HG02943 (cell line): ENCODE data around the gene CES5A.
"Not testable (repeated sequence)": the region's sequence is repeated elsewhere in the genome, so short reads cannot be mapped to it uniquely, and the experiment has no call there.

Source experiments
- ATAC-seq: cut with Tn5 transposase; IDR thresholded peaks from one replicate; pipeline ENCODE4 v1.9.1; 2021; ENCODE audit warnings: mild to moderate bottlenecking, low read depth, moderate library complexity; ENCODE audit not compliant: unreplicated experiment

Gene CES5A, protein sequence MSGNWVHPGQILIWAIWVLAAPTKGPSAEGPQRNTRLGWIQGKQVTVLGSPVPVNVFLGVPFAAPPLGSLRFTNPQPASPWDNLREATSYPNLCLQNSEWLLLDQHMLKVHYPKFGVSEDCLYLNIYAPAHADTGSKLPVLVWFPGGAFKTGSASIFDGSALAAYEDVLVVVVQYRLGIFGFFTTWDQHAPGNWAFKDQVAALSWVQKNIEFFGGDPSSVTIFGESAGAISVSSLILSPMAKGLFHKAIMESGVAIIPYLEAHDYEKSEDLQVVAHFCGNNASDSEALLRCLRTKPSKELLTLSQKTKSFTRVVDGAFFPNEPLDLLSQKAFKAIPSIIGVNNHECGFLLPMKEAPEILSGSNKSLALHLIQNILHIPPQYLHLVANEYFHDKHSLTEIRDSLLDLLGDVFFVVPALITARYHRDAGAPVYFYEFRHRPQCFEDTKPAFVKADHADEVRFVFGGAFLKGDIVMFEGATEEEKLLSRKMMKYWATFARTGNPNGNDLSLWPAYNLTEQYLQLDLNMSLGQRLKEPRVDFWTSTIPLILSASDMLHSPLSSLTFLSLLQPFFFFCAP

DNA sequence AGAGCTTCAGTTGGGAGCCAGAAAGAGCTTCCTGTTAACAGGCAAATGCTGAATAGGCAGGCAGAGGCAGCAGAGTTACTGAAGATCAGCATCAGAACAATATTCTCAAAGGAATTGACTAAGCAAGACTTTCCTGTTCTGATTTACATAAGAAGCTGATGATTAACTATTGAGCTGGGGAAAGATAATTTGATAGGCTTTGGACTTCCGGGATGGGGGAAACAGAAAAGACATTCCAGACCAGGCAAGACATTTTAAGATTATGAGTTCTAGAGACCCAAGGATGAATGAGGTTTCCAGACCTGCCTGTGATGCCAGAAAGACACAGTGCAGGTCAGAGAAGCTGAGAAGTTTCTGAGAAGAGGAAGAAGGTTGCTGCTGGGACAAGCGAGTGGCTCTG, at the start of gene CES5A:
CES5A (minus strand) TSS at position 101 of the 400 bp plus-strand sequence. CDS start 152 bp downstream, outside the sequence.
- no peak for ATAC-seq

DNA sequence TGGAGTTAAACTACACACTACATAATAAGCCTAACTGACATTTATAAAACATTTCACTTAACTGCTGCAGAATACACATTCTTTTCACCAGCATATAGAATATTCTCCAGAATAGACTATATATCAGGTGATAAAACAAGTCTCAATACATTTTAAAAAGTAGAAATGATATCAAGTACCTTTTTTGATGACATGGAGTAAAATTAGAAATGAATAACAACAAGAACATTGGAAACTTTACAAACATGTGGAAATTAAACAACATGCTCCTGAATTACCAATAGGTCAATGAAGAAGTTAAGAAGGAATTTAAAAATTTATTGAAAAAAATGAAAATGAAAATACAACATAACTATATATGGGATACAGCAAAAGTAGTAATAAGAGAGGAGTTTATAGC, 47.5 kb upstream of the CES5A start:
- no peak for ATAC-seq

DNA sequence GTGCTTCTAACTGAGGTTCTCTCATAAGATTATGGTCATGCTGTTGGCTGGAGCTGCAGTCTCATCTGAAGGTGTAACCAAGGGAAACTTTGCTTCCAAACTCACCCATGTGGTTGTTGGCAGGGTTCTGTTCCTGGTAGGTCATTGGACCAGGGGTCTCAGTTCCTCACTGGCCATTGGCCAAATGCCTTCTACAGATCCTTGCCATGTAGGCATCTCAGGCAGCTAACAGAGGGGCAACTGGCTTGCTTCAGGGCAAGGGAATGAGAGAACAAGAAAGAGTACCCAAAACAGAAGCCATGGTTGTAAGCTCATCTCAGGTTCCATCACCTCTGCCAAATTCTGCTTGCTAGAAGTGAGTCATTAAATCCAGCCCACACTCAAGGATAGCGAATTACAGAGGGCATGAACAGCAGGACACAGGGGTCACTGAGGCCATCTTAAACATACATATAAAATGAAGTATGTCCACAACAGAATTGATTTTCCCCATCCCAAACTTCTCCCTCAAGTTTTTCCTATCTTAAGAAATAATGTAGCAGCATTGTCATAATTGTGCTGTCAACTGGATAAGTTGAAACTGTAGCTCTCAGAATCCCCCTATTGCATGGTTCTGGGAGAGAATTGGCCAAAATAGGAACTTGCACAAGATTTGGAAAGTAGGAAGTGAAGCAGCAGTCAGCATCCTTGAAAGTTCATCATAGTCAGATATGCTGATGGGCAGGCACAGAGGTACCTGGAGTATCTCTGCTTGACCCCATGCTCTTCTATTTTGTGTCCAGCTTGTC, 42.4 kb upstream of the CES5A start:
- no peak for ATAC-seq

DNA sequence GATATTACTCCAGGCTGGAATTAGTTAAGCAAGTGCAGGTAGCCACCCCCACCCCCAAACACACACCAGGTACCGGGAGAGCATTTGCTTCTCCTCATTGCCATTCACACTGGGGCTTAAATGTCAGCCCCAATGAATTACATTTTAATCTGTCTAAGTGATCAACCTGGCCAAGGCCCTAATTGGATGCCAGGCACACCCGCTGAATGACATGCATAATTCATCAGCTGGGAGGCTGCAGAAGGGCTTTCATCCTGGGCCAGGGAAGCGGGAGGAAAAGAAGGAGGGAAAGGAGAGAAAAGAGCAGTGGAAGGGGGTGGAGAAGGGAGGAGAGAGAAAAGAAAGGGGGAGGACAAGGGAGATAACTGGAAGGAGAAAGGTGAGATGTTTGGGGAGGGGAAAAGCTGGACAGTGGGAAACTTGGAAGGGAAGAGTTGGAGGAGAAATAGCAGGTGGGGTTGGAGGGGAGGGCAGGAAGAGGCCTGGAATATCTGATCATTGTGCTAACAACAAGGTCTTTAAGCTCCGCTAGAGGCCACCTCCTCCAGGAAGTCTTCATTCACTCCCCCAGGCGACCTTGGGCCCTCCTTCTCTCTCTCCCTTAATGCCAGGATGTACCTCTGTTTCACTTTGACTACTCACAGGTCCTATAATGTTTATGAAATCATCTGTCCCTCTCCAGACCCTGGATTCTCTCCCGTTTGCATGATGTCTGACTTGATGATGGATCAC, 40.1 kb upstream of the CES5A start:
- ATAC-seq: no peak

DNA sequence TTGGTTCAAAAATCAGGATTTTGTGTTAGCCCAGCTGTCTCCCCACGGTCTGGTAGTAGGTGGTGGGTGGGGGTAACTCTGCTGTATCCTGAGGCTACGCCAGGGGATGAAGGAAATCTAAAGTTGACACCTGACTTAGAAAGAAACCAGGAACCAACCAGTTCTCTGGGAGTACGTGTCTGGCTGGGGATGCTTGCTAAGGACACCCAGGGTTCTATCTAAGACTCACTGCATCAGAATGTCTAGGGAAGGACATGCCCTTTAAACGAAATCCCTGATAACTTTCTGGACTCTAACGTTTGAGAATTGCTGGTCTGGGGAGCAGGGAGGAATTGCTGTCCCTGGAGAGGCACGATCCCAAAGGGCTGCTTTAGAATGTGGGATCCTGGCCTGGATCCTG, 39.2 kb upstream of the CES5A start:
- no peak for ATAC-seq

DNA sequence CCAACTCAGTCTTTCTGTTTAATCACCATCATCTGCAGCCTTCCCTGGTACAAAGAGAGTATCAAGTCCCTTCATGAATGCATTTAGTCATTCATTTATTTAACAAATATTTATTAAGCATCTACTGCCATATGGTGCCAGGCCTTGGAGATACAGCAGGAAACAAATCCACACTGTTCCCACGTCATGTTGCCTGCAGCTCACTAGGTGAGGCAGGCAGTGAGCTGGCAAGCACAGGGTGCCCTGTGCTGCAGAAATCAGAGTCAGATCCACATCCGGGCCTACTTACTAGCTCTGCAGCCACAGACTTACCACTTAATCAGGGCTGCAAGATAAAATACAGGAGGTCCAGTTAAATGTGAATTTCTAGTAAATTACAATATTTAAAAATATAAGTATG, 38.5 kb upstream of the CES5A start:
- no peak for ATAC-seq

DNA sequence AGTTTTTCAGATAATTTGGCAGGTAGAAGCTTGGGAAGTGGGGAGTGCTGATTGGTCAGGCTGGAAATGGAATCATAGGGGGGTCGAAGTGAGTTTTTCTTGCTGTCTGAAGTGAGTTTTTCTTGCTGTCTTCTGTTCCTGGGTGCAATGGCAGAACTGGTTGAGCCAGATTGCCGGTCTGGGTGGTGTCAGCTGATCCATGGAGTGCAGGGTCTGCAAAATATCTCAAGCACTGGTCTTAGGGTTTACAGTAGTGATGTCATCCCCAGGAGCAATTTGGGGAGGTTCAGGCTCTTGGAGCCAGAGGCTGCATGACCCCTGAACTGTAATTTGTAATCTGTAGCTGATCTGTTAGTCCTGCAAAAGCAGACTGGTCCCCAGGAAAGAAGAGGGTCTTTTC, 37.9 kb upstream of the CES5A start:
- not testable (repeated sequence) for ATAC-seq

DNA sequence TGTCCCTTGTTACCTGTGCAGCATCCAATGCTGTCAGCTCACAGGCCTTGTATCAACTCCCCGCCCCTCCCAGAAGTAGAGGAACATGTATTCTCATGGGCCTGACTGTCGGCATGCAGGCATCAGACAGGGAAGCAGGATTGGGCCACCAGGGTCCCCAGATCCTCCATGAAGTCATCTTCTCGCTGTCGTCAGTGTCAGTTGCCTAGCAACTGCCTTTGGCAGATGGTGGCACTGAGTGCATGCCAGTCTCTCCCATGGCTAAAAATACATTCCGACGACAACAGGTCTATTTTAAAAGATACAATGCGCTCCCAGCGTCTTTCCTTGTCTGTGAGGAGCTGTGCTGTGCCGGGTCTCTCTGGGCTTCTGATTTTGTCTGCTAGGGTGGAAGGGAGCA, 36.8 kb upstream of the CES5A start:
- no peak for ATAC-seq

DNA sequence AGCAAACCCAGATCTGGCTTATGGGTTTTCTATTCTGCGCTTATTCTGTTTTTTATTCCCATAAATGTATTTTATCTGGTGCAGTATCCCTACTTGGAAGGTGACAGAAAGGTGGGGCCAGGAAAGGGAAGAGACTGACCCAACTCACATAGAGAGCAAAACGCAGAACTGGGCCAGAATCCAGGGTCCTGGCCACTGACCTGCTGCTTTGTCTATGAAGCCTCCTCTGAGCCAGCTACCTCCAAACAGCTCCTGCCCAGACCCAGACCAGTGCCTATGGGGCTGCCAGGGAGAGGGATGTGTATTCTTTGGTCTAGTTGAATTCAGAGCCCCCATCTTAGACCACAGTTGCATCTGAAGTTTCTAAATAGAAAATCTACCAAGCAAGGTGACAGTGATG, 36.4 kb upstream of the CES5A start:
- ATAC-seq: no peak

DNA sequence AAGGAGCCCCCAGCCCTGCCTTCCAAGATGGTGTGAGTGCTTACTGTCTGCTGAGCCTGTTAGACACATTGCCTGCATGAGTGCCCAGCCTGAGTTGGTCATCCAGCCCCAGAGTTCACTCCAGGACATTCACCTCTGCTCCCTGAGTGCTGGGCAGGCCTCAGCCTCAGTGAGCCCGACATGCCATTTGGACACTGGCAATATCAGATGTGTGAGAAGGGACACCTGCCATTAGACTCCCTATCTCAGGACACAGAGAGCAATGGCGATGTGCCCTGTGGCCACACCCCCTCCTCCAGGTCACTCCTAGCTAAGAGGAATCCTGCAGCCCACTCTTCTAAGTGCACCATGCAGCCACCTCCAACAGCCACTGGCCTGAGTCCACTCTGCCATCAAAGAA, 34.7 kb upstream of the CES5A start:
- ATAC-seq: no peak

DNA sequence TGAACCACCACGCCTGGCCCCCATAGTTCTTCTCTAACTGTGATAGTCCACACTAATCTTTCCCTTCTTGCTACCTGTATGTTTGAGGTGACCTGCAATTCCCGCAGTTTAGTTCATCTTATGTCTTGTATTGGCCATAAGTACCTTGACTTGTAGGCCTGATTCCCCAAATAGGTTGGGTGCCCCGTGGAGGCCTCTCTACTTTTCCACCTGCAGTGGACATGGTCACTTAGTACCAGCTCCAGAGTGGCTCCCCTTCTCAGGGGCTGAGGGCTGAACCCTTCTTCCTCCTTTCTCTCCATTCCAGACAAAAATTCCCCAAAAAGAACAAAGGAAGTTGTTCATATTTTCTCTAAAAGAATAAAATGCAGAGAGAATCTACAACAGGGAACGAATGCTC, 33.5 kb upstream of the CES5A start:
- ATAC-seq: no peak

DNA sequence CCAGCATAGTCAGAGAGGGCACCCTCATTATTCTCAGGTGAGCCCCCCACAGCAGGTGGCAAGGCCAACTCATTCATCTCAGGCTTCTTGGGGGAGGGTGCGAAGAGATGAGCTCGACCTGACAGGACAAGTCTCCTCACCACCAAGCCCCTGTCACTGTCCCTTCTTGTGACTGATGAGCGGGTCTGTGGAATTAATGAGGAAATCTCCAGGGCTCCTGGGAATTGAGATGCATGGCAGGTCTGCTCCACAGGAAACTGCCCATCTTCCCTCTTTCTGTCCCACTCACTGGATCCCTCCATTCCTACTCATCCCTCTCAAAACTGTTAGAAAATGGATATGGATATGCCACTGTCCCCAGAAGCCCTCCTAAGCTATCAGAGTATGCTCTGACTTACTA, 32.5 kb upstream of the CES5A start:
- ATAC-seq: no peak

DNA sequence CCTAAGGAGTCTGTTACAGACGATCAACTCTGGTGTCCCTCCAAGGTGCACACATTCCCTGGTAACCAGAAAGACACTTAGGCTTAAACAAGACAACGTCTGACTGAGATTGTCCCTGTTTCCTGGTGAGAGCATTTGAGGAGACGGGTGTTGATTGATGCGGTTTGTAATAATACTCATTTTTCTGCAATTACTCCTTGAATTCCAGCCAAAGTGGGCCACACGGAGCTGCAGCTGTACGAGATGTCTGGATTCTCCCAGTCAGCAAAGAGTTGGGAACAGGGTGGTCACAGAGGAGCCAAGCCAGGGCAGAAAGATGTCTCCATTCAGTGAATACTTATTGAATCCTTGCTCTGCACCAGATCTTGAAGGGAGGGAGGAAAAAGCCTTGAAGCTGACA, 30.9 kb upstream of the CES5A start:
- no peak for ATAC-seq

DNA sequence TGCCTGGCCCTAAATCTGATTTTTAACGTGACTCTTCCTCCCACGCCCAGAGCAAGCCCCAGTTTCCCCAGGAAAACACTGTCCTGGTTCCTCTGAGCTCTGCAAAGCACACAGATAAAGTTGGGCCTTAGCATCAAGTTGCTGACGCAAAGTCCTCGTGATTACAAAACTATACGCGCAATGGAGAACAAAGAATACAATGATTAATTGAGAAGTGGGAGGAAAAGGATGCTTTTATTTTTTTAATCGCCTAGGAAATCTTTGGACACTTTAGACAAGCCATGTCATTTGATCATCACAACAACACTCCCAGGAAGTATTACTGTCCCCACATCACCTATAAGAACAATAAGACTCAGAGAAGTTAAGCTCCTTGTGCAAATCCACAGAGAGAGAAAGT, 30.5 kb upstream of the CES5A start:
- ATAC-seq: no peak

DNA sequence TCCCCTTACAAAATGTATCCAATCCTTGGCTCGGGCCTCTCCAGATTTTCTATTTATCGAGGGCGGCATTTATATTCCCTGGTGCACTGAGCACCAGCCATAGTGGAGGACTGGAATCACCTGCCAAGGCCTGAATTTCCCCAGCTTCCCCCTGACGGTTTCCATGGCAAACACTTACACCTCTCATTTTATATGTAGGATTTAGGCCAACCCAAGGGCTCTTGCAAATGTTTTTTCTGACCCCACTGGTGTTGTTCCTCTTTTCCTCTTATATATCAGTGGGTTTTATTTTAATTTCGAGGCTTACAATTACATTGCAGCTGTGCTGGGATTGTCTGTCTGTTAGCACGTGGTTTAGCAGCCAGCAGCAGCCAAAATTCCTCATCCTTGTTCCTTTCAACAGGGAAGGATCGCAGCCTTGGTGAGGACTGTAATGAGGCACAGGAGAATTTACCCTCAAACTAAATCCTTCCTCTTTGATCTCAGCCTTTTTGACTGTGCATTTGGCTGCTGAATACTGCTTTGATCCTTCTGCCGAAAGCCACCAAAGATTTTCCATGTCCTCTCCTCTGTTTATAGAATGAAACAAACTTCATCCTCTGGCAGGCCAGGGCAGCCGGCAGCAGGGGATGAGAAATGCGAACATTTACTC, 26.5 kb upstream of the CES5A start:
- no peak for ATAC-seq

DNA sequence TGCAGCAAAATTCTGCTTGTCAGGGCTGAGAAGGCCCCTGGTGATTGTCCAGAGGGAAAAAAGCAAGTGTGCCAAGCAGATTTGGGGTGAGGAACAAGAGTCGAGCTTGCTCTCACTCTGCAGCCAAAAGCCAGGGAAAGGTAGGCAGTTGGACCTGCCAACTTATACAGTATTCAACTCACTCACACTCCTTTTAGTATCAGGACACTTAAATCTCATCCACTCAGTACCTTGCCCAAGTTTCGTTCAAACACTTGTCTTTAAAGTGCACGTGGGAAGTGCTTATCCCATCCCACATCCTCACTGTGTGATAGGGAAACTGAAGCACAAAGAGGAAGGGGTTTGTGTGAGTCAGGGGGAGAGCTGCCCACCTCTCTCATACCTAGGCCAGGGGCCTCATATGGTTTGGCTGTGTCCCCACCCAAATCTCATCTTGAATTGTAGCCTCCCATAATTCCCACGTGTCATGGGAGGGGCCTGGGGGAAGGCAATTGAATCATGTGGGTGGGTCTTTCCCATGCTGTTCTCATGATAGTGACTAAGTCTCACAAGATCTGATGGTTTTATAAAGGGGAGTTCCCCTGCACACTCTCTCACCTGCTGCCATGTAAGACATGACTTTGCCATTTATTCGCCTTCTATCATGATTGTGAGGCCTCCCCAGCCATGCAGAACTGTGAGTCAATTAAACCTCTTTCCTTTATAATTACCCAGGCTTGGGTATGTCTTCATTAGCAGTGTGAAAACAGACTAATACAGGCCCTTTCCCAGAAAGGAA, 25.6 kb upstream of the CES5A start:
- no peak for ATAC-seq

DNA sequence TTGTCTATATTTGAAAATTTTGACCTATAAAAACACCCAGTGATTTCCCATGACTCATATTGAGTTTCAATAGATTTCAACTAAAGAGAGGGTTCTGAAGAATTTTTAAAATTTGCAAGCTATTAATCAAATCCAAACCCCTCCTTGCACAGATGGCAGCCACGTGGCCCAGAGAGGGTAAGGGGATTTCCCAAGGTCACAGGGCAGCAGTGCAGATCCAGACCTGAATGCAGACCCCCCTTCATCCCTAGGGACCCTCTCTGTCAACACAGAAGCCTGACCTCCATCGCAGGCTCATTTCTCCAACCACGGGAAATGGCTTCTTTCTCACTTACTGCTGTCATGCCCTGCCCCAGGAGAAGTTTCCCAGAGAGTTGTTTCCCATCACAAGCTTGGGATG, 24.7 kb upstream of the CES5A start:
- no peak for ATAC-seq

DNA sequence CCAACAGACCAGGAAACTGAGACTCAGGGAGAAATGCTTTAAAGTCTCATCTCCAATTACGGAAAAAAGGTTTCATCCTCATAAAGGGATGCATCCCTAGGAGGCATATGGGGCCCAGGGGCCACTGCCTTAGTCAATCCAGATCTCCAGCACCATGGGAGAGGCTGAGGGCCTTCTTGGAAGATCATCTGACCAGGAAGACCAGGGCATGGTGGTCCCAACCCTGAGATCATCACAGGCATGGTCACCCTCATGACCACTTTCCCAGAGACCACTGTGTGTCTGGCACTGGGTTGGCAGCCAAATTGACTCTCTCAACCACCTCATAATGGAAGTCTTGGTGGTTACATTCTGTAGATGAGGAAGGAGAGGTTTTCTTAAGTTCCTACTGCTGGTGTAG, 23.4 kb upstream of the CES5A start:
- no peak for ATAC-seq

DNA sequence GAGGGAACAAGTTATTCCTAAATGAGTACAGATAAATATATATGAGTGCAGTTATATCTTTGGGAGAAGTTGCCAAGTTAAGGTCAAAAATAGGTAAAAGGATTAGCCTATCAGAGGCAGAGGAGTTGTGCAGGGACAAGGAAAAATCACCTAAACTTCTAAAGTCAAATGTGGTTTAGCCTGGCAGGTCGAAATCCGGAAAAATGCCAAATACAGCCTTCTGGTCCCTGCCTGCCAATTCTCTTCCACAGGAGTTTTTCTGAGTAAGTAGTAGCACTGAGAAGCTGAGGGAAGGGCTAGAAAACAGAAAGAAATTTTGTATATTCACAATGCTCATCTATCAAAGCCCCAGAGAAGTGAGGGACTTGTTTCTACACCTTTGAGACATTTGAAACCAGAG, 17.6 kb upstream of the CES5A start:
- no peak for ATAC-seq

DNA sequence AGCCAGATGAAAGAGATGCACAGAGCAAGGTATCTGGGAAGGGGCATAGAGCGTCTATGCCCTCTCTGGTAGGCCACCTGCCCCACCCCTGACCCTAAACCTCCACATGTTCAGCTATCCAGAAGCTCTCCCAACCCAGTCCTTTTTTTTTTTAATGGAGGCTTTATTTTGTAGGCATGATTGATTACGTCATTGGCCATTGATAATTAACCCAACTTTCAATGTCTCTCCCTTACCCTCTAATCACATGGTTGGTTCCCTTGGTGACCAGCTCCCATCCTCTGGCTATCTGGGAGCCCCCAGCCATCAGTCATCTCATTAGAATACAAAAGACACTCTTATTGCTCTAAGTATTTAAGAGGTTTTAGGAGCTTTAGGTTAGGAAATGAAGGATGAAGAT, 14.3 kb upstream of the CES5A start:
- no peak for ATAC-seq
